ENCODE measurements around the gene SLX4IP.

DNA sequence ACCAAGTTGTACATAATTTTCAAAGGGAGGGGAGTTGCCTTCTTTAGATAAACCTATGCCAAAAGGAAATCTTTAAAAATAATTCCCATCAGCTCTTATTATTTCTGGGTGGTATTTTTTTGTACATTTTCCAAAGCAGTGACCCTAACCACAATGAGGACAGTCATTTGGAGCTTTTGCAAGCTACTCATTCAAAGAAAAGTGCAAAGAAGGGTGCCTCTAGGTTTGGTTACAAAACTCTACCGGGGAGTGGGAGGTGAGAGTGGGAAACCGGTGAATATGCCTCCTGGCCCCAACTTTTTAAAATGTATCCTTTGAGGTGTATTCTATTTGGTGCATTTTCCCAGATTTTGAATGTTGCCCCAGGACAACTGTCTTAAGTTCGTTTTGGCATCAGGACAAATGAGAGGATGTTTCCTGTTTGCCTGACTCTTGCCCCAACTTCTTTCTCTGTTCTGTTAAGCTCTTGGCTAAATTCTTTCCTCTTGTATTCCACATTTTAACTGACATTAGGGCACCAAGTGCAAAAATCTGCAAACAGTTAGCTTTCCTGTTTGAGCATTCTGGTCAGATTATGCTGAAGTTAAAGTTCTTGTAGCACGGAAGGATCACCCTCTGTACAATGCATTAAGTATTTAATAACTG, 78.9 kb downstream of the SLX4IP start:
- TF ChIP-seq ZNF830 (tag by site-specific recombination; IDR thresholded peaks at IDR 0.05; ENCODE audit: low read depth) (no peak), ZNF416 (tag by site-specific recombination; IDR thresholded peaks at IDR 0.05) (no peak), ZBTB7A (tag by site-specific recombination; IDR thresholded peaks at IDR 0.05; ENCODE audit: low read depth) (no peak), ZNF843 (tag by site-specific recombination; IDR thresholded peaks at IDR 0.05) (no peak), SP2 (tag by site-specific recombination; IDR thresholded peaks at IDR 0.05) (no peak), ZNF146 (tag by site-specific recombination; IDR thresholded peaks at IDR 0.05) (no peak), SCRT2 (tag by site-specific recombination; IDR thresholded peaks at IDR 0.05) (no peak), ZNF585B (tag by site-specific recombination; IDR thresholded peaks at IDR 0.05) (no peak), ZNF837 (tag by site-specific recombination; IDR thresholded peaks at IDR 0.05) (no peak), BCL11A (tag by site-specific recombination; IDR thresholded peaks at IDR 0.05; ENCODE audit: low read depth) (no peak)
- TF ChIP-seq, protein P1, sequence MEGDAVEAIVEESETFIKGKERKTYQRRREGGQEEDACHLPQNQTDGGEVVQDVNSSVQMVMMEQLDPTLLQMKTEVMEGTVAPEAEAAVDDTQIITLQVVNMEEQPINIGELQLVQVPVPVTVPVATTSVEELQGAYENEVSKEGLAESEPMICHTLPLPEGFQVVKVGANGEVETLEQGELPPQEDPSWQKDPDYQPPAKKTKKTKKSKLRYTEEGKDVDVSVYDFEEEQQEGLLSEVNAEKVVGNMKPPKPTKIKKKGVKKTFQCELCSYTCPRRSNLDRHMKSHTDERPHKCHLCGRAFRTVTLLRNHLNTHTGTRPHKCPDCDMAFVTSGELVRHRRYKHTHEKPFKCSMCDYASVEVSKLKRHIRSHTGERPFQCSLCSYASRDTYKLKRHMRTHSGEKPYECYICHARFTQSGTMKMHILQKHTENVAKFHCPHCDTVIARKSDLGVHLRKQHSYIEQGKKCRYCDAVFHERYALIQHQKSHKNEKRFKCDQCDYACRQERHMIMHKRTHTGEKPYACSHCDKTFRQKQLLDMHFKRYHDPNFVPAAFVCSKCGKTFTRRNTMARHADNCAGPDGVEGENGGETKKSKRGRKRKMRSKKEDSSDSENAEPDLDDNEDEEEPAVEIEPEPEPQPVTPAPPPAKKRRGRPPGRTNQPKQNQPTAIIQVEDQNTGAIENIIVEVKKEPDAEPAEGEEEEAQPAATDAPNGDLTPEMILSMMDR (tag by site-specific recombination; IDR thresholded peaks at IDR 0.05): no peak
- TF ChIP-seq, protein P2, sequence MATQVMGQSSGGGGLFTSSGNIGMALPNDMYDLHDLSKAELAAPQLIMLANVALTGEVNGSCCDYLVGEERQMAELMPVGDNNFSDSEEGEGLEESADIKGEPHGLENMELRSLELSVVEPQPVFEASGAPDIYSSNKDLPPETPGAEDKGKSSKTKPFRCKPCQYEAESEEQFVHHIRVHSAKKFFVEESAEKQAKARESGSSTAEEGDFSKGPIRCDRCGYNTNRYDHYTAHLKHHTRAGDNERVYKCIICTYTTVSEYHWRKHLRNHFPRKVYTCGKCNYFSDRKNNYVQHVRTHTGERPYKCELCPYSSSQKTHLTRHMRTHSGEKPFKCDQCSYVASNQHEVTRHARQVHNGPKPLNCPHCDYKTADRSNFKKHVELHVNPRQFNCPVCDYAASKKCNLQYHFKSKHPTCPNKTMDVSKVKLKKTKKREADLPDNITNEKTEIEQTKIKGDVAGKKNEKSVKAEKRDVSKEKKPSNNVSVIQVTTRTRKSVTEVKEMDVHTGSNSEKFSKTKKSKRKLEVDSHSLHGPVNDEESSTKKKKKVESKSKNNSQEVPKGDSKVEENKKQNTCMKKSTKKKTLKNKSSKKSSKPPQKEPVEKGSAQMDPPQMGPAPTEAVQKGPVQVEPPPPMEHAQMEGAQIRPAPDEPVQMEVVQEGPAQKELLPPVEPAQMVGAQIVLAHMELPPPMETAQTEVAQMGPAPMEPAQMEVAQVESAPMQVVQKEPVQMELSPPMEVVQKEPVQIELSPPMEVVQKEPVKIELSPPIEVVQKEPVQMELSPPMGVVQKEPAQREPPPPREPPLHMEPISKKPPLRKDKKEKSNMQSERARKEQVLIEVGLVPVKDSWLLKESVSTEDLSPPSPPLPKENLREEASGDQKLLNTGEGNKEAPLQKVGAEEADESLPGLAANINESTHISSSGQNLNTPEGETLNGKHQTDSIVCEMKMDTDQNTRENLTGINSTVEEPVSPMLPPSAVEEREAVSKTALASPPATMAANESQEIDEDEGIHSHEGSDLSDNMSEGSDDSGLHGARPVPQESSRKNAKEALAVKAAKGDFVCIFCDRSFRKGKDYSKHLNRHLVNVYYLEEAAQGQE (tag by site-specific recombination; IDR thresholded peaks at IDR 0.05): no peak

Data from HEK293 (cell line).